Gastrocnemius medialis (tissue), 4 donors: ENCODE results near the gene ZNF480.
"Not testable (repeated sequence)": the region's sequence is repeated elsewhere in the genome, so short reads cannot be mapped to it uniquely, and the experiment has no call there.

Source experiments
- POLR2A ChIP-seq, 2 donors: fragments of 450-650 bp; IDR thresholded peaks; one replicate each; pipeline ENCODE4 v1.6.1; 2017; ENCODE audit warnings: antibody characterized with exemption in 2 of 2, mild to moderate bottlenecking in 2 of 2, moderate library complexity in 2 of 2
- TF ChIP-seq, protein P1 (sequence below), 5 experiments: fragments of 450-650 bp in 3 of 5; fragments of 200-600 bp in 2 of 5; sonication (generic) in 2 of 5; IDR thresholded peaks in 4 of 5; conservative IDR thresholded peaks in 1 of 5; 1 replicate in 4 of 5; 2 replicates in 1 of 5; pipeline ENCODE4 v1.5.1; 2016 to 2019; ENCODE audit warnings: antibody characterized with exemption in 5 of 5, mild to moderate bottlenecking in 3 of 5, moderate library complexity in 3 of 5

DNA sequence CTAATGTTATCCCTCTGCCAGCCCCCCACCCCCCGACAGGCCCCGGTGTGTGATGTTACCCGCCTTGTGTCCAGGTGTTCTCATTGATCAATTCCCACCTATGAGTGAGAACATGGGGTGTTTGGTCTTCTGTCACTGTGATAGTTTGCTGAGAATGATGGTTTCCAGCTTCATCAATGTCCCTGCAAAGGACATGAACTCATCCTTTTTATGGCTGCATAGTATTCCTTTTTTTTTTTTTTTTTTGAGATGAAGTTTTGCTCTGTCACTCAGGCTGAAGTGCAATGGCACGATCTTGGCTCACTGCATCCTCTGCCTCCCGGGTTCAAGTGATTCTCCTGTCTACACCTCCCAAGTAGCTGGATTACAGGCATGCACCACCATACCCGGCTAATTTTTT, 4.0 kb upstream of the ZNF480 start:
- TF ChIP-seq POLR2A (IDR thresholded peaks at IDR 0.05), result not testable (repeated sequence)
- TF ChIP-seq, protein P1, sequence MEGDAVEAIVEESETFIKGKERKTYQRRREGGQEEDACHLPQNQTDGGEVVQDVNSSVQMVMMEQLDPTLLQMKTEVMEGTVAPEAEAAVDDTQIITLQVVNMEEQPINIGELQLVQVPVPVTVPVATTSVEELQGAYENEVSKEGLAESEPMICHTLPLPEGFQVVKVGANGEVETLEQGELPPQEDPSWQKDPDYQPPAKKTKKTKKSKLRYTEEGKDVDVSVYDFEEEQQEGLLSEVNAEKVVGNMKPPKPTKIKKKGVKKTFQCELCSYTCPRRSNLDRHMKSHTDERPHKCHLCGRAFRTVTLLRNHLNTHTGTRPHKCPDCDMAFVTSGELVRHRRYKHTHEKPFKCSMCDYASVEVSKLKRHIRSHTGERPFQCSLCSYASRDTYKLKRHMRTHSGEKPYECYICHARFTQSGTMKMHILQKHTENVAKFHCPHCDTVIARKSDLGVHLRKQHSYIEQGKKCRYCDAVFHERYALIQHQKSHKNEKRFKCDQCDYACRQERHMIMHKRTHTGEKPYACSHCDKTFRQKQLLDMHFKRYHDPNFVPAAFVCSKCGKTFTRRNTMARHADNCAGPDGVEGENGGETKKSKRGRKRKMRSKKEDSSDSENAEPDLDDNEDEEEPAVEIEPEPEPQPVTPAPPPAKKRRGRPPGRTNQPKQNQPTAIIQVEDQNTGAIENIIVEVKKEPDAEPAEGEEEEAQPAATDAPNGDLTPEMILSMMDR (IDR thresholded peaks at IDR 0.05 in 4 of 5, conservative IDR thresholded peaks at IDR 0.05 in 1 of 5), result not testable (repeated sequence)
